Stimulated activated CD4-positive, alpha-beta T cell treated with anti-CD3 and anti-CD28 coated beads, Interleukin-12 subunit alpha, Interleukin-12 subunit beta, amount 100 ng/mL, for 48 hours (primary cell): ENCODE results near the gene SNPH.
"Not testable (repeated sequence)": the region's sequence is repeated elsewhere in the genome, so short reads cannot be mapped to it uniquely, and the experiment has no call there.

Experiments used
- DNase-seq, 3 donors: peaks; one replicate each; pipeline ENCODE4 v3.0.0-alpha.2; 2020; ENCODE audit warnings: low read depth in 2 of 3, low spot score in 1 of 3

SNPH gene

GRCh38 chr20:1266167-1266973, at the start of gene SNPH:
Gene SNPH (plus strand): TSS chr20:1266294. CDS start chr20:1296240, 29,946 bp downstream.
- peak; percentile 46 to 70 (median 54) for DNase-seq

- not testable (repeated sequence) for DNase-seq
Observed at GRCh38 chr20:1216527-1217427, 49.3 kb upstream of the SNPH start.

GRCh38 chr20:1222750-1223149, 43.3 kb upstream of the SNPH start:
- DNase-seq = not testable (repeated sequence)

- no peak for DNase-seq
Observed at GRCh38 chr20:1224205-1224890, 41.7 kb upstream of the SNPH start.

DNA sequence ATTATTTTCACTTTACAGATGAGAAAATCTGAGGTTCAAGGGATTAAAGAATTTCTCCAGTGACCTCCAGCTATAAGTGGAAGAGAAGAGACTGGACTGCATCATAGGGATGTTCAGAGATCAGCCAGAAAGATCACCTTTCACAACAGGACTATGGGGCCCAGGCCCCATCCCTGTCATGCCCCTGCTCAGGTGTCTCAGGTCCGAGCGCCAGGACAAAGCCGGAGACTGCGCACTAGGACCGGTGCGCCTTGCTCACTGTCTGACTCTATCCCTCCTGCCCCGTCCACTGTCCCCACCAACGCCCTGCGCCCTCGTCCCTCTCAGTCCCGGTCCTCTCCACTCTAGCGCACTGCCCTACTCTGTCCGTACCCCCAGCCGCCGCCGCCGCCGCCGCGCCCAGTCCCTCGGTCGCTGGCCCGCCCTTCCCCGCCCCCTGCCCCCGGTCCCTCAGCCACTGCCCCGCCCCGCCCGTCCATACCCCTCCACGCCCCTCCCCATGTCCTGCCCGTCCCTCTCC, 40.8 kb upstream of the SNPH start:
- no peak for DNase-seq

DNA sequence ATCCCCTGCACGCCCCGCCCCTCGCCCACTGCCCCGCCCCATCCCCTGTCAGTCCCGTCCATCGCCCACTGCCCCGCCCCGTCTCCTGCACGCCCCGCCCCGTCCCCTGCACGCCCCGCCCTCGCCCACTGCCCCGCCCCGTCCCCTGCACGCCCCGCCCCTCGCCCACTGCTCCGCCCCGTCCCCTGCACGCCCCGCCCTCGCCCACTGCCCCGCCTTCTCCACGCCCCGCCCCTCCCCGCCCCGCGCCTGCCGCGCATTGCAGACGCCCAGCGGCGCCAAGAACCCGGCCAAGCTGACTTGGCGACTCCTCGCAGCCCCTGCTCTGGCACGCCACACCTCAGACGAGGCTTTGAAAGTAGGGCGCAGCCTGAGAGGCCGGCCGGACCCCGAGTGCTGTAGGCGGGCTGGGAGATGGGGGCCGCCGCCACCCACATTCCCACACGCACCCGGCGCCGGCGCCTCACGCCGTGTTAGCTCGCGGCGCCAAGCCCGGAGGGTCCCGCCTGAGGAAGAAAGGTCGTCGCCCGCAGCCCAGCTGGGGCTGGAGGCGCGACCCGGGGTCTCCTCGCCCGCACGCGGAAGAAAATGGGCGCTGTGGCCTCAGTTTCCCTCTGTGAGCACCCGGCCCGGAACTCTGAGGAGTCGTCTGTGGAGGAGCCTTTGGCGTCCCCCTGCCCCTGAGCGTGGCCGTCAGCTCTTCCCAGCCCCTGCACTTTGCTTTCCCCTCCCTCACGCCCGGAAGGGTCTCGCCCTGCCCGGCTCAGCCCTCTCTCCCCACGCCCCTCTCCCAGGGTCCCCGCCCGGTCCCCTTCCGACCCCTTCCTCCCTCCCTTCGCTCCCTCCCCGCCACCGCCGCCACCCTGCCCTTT, 40.1 kb upstream of the SNPH start, which contains the start of gene RAD21L1:
Gene RAD21L1, plus strand, starts transcription at position 262 of the 872 bp plus-strand sequence. CDS start 2,410 bp downstream, outside the sequence.
- DNase-seq = peak; percentile 74 to 81 (median 77)

DNA sequence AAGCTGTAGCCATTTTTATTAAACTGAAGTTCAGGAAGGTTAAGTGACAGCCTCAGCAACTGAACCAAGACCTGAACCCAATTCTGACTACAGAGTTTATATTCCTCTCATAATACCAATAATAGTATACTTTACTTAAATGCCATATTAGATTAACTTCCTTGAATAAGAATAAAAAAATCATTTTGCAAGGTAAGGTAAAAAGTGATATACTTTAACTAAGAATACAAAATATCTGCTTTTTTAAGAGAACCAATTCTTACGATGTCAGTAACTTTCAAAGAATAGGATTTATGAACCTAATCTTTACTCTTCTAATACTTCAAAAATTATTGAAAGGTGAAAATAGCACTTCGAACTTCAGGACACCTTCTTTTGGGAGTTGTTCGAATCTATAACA, 36.6 kb upstream of the SNPH start:
- DNase-seq = no peak

- DNase-seq = no peak
Observed at GRCh38 chr20:1232286-1233111, 33.6 kb upstream of the SNPH start.

GRCh38 chr20:1240549-1240948, 25.5 kb upstream of the SNPH start:
- no peak for DNase-seq

DNA sequence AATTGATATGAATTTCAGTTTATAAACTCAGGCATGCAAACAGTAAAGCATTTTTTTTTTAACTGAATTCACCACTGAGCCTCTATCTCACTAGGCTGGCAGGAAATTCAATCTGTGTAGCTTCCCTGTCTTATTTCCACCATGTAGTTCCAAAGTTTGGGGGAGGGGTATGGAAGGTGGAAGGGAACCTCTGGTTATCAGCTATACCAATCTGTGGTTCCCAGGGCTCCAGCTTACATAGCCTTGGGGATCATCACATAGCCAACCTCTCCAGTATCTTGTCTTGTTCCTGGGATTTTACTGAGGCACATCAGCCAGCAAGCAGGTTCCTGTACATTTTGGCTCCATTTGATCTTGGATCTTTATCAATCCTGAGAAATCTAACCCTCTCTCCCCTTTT, 24.6 kb upstream of the SNPH start:
- DNase-seq = no peak

- DNase-seq = no peak
Observed at GRCh38 chr20:1242099-1242498, 24.0 kb upstream of the SNPH start.

DNA sequence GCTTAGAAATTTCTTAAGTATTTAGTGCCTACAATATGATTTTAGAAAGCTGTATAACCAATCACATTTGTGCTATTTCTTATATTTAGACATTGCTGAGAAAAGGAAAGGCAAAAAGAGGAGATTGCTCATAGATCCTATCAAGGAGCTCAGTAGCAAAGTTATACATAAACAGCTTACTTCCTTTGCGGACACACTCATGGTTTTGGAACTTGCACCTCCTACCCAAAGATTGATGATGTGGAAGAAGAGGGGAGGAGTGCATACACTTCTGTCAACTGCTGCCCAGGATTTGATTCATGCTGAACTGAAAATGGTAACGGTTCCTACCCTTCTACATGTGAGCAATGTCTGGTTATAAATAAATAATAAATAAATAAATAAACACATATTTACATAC, 23.6 kb upstream of the SNPH start:
- DNase-seq = no peak

DNA sequence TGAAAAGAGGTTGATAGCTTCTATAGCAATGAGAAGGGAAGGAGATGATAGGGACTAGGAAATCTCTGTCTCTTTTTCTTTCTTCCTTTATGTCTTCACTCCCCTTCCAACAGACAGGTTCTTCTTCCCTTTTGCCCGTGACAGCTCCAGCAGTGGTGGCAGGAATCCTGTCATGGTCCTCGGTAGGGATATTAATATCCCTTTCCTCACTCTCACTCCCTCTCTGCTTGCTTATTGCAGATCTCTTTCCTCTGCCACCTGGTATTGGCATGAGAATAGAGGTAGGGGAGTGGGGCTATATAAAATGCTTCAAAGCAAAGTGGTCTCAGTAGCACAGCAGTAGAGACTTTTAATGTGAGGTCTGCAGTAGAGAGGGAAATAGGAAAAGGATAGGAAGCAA, 20.5 kb upstream of the SNPH start:
- no peak for DNase-seq

DNA sequence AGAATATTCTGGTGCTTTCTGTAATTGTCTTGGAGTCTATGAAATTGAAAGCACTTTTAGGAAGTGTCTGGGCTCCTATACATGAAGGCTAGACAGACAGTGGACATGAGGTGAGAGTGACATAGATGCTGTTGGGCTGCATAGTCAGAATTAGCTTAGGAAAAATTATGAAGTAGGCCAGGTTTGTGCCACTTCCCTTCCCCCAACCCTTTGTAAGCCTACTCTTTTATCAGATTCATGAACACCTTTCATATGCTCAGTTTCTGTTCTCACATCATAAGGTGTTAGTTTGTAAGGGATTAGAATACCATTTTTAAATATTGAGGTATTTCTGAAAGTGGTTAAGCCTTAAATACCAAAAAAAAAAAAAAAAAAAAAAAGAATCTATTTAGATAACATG, 18.4 kb upstream of the SNPH start:
- no peak for DNase-seq

DNA sequence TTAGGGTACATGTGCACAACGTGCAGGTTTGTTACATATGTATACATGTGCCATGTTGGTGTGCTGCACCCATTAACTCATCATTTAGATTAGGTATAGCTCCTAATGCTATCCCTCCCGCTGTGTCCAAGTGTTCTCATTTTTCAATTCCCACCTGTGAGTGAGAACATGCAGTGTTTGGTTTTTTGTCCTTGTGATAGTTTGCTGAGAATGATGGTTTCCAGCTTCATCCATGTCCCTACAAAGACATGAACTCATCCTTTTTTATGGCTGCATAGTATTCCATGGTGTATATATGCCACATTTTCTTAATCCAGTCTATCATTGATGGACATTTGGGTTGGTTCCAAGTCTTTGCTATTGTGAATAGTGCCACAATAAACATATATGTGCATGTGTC, 15.8 kb upstream of the SNPH start:
- DNase-seq = not testable (repeated sequence)

DNA sequence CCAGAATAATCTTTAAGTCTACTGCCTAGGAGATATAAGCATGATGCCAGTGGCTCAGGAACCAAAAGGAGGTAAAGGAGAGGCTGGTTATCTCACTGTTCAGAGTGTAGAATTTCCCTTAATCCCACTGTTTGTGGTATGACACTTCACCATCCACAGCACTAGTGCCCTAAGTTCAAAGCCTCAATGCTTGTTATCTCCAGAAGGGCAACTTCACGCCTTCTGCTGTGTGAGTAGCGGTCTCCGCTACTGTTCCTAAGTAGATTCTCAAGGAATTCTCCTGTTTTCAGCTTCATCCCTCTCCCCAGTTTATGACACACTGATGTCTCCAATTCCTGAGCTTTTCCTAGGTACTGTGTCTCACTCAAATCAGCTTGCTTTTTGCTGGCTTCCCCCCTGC, 13.7 kb upstream of the SNPH start:
- no peak for DNase-seq

DNA sequence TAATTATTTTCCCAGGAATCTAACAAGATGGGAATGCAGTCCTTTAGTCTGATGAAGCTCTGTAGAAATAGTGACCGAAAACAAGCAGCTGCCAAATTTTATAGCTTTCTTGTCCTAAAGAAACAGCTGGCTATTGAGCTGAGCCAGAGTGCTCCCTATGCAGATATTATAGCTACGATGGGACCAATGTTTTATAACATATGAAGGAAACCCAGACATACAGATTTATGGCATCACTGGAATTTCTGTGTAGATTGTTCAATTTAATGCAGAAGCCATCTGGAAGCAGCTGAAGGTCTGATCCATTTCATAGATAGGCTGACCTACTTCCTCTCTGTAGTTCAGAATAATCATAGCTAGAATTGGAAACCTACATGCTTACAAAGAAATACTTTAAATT, 11.8 kb upstream of the SNPH start:
- DNase-seq = no peak

- DNase-seq = no peak
Observed at GRCh38 chr20:1255675-1256074, 10.4 kb upstream of the SNPH start.

DNA sequence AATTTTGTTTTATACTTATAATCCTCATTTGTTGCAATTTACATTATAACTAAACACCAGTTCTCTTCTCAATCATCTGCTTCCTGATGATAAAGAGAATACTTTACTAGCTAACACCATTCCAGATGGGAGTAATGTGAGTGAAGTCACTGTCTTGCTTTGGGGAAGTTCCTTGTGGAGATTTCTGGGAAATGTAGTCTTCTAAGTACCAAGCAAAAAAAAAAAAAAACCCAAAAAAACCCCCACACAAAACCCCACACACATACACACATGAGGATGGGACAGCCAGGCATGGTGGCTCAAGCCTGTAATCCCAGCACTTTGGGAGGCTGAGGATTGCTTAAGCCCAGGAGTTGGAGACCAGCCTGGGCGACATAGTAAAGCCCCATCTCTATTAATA, 2.2 kb upstream of the SNPH start:
- no peak for DNase-seq
